Measurements from ENCODE around the gene RMDN2. TPM values are rescaled to one million over a fixed set of nuclear protein-coding genes. Genes with fewer than 3 reads are reported as not detected.
A peak's percentile ranks its signal among the peaks of the same experiment; 100 is the strongest.

RMDN2 gene
- total and polyA plus RNA-seq, 3 experiments from 2014 or later, result 4.1 to 6.3 (median 4.2) TPM

DNA sequence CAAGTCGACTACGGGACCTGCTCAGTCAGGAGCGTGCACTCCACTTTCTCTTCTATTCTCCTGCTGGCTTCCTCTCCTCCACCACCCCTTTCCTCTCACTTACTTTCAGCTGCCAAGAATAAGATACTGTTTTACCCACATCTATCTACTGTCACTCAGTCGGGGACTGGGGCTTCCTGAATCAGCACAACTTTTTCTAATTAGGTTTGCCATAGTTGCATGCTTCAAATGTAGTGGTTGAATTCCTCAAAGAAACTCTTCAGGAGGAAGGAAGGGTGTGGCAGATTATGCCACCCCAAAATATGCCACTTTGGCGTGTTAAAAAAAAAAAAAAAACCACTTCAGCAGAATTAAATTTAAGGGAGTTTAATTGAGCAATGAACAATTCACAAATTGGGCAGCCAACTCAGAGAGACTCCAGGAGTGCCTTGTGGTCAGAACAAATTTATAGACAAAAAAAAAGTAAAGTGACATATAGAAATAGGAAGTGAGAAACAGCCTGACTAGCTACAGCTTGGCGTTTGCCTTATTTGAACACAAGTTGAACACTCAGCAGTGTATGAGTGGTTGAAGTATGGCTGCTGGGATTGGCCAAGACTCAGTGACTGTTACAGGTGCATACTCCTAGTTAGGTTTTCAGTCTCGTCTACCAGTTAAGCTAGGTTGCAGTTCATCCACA lies 32.5 kb upstream of the RMDN2 start:
- Mint-ChIP-seq H3K4me1 (peaks cover 31 to 40% (median 32%) of the 10 kb centered on the region in 3 donors), H3K4me3 (peak overlapping the region in 6 of 7 donors; percentile 41 to 80 (median 52)), H3K36me3 (peaks cover 0 to 2% (median 0%) of the 10 kb centered on the region in 3 donors), H3K27me3 (peaks cover 5 to 20% of the 10 kb centered on the region in 2 donors), H3K9me3 (no peaks in the 10 kb centered on the region), H3K27ac (peak overlapping the region in 7 of 8 donors; percentile 14 to 82 (median 72))
- H3K9me3 ChIP-seq (ENCODE audit: low read length), result no peaks in the 10 kb centered on the region
- peaks cover 34% of the 10 kb centered on the region for H3K4me1 ChIP-seq (ENCODE audit: insufficient read depth, low read length)
- peak overlapping the region; percentile 3 for H3K4me3 ChIP-seq (ENCODE audit: low read length)
- ChIA-PET POLR2A (no interaction called here), CTCF (no interaction called here)
- H3K27me3 ChIP-seq (ENCODE audit: insufficient read depth, low read length, poor library complexity, severe bottlenecking), result no peaks in the 10 kb centered on the region
- DNase-seq, result peak in 2 of 5 donors; percentile 15 to 45
- H3K27ac ChIP-seq (ENCODE audit: low read depth, low read length), result no peak overlapping the region
- H3K36me3 ChIP-seq (ENCODE audit: insufficient read depth, low read length), result no peaks in the 10 kb centered on the region

DNA sequence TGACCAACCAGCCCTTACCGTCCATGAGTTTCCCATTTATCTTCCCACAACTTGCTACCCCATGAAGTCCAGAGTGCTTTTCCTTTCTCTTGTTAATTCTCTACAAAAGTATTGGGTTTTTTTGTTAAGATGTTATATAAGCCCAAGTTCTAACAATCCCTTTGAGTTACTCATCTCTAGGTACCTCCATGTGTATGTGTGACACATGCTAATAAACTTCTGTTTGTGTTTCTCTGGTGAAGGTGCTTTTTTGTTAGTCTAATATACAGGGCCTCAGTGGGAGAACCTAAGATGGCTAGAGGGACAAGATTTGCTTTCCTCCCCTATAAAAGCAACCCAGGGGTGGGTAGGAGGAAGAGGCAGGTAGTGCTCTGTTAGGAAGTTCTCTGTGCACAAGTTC lies 31.8 kb upstream of the RMDN2 start:
- peaks cover 2 to 15% of the 10 kb centered on the region in 2 donors for H3K27me3 Mint-ChIP-seq
- peak overlapping the region in 6 of 8 donors; percentile 1 to 68 (median 26) for H3K27ac Mint-ChIP-seq
- CTCF ChIA-PET, result no interaction called here
- no peaks in the 10 kb centered on the region for H3K36me3 ChIP-seq (ENCODE audit: insufficient read depth, low read length)
- peak overlapping the region in 2 of 7 donors; percentile 23 to 54 for H3K4me3 Mint-ChIP-seq
- H3K36me3 Mint-ChIP-seq, result no peaks in the 10 kb centered on the region
- H3K27ac ChIP-seq (ENCODE audit: low read depth, low read length), result no peak overlapping the region
- no peaks in the 10 kb centered on the region for H3K27me3 ChIP-seq (ENCODE audit: insufficient read depth, low read length, poor library complexity, severe bottlenecking)
- peaks cover 31 to 40% (median 32%) of the 10 kb centered on the region in 3 donors for H3K4me1 Mint-ChIP-seq
- H3K4me1 ChIP-seq (ENCODE audit: insufficient read depth, low read length), result peaks cover 34% of the 10 kb centered on the region
- H3K9me3 ChIP-seq (ENCODE audit: low read length), result no peaks in the 10 kb centered on the region
- no peak for DNase-seq
- no peaks in the 10 kb centered on the region for H3K9me3 Mint-ChIP-seq
- POLR2A ChIA-PET, result no interaction called here
- H3K4me3 ChIP-seq (ENCODE audit: low read length), result no peak overlapping the region

DNA sequence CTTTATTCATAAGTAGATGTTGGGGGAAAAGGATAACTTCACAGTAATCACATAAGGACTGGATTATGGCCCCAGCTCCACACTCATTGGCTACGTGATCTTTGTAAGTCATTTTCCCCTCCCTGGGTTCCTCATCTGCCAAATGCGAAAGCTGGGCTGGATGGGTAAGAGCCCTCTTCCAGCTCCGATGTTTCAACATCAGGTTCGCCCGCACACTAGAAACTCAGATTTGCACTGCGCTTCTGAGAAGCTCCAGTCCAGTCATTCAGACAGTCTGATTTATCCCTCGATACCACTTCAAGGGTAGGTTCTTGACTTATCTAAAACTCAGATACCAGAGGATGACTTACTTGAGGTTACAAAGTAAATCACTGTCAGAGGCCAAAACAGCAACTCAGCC lies 31.0 kb upstream of the RMDN2 start:
- no peaks in the 10 kb centered on the region for H3K36me3 ChIP-seq (ENCODE audit: insufficient read depth, low read length)
- CTCF ChIA-PET, result interaction anchor here (1.6 kb wide), 1 partner anchor 498 kb away, joined by 6 read pairs; no protein-coding TSS in a partner anchor
- no peaks in the 10 kb centered on the region for H3K36me3 Mint-ChIP-seq
- POLR2A ChIA-PET, result no interaction called here
- no peaks in the 10 kb centered on the region for H3K9me3 ChIP-seq (ENCODE audit: low read length)
- H3K27ac ChIP-seq (ENCODE audit: low read depth, low read length), result no peak overlapping the region
- H3K27me3 Mint-ChIP-seq, result peaks cover 0 to 12% of the 10 kb centered on the region in 2 donors
- H3K27me3 ChIP-seq (ENCODE audit: insufficient read depth, low read length, poor library complexity, severe bottlenecking), result no peaks in the 10 kb centered on the region
- no peaks in the 10 kb centered on the region for H3K9me3 Mint-ChIP-seq
- H3K27ac Mint-ChIP-seq, result no peak overlapping the region
- peaks cover 31 to 40% (median 32%) of the 10 kb centered on the region in 3 donors for H3K4me1 Mint-ChIP-seq
- H3K4me3 Mint-ChIP-seq, result no peak overlapping the region
- H3K4me1 ChIP-seq (ENCODE audit: insufficient read depth, low read length), result peaks cover 34% of the 10 kb centered on the region
- DNase-seq, result no peak
- H3K4me3 ChIP-seq (ENCODE audit: low read length), result no peak overlapping the region

DNA sequence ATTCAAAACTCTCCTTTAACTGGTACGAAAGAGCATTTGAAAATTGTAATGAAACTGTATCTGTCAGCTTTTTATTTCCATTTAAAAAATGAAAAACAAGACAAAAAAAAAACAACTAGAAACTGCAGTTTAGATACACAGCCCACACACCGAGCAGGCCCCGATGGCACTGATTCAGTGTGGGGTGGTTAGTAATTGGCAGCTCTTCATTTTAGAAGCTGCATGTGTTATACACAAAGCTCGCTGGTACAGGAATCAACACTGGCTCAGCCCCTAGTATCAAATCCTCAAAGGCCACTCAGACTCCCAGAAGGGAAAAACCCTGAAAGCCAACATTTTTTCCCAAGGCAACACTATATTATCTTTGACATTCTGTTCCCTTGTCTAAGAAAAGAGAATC lies 30.5 kb upstream of the RMDN2 start:
- H3K27ac Mint-ChIP-seq, result no peak overlapping the region
- H3K4me1 ChIP-seq (ENCODE audit: insufficient read depth, low read length), result peaks cover 34% of the 10 kb centered on the region
- H3K4me3 ChIP-seq (ENCODE audit: low read length), result no peak overlapping the region
- no peak overlapping the region for H3K27ac ChIP-seq (ENCODE audit: low read depth, low read length)
- CTCF ChIA-PET, result interaction anchor here (1.6 kb wide), 1 partner anchor 498 kb away, joined by 6 read pairs; no protein-coding TSS in a partner anchor
- H3K36me3 Mint-ChIP-seq, result no peaks in the 10 kb centered on the region
- no peaks in the 10 kb centered on the region for H3K27me3 ChIP-seq (ENCODE audit: insufficient read depth, low read length, poor library complexity, severe bottlenecking)
- DNase-seq, result no peak
- H3K9me3 ChIP-seq (ENCODE audit: low read length), result no peaks in the 10 kb centered on the region
- no peak overlapping the region for H3K4me3 Mint-ChIP-seq
- peaks cover 31 to 40% (median 32%) of the 10 kb centered on the region in 3 donors for H3K4me1 Mint-ChIP-seq
- POLR2A ChIA-PET, result interaction anchor here (0.7 kb wide), 1 partner anchor 9 kb away, joined by 3 read pairs; no protein-coding TSS in a partner anchor
- peaks cover 0 to 6% of the 10 kb centered on the region in 2 donors for H3K27me3 Mint-ChIP-seq
- H3K9me3 Mint-ChIP-seq, result no peaks in the 10 kb centered on the region
- H3K36me3 ChIP-seq (ENCODE audit: insufficient read depth, low read length), result no peaks in the 10 kb centered on the region

- no peak for DNase-seq
- H3K4me3 ChIP-seq (ENCODE audit: low read length), result no peak overlapping the region
- no peaks in the 10 kb centered on the region for H3K36me3 ChIP-seq (ENCODE audit: insufficient read depth, low read length)
- no peaks in the 10 kb centered on the region for H3K27me3 ChIP-seq (ENCODE audit: insufficient read depth, low read length, poor library complexity, severe bottlenecking)
- H3K9me3 ChIP-seq (ENCODE audit: low read length), result no peaks in the 10 kb centered on the region
- H3K4me3 Mint-ChIP-seq, result no peak overlapping the region
- H3K27ac ChIP-seq (ENCODE audit: low read depth, low read length), result no peak overlapping the region
- H3K27me3 Mint-ChIP-seq, result peaks cover 1 to 4% of the 10 kb centered on the region in 2 donors
- H3K4me1 ChIP-seq (ENCODE audit: insufficient read depth, low read length), result peaks cover 34% of the 10 kb centered on the region
- POLR2A ChIA-PET, result interaction anchor here (0.5 to 0.7 kb wide), 2 partner anchors 9 to 95 kb away, joined by 3 to 4 read pairs; no protein-coding TSS in a partner anchor
- no peaks in the 10 kb centered on the region for H3K36me3 Mint-ChIP-seq
- CTCF ChIA-PET, result interaction anchor here (1.6 kb wide), 1 partner anchor 499 kb away, joined by 6 read pairs; no protein-coding TSS in a partner anchor
- peak overlapping the region in 1 of 8 donors; percentile 90 for H3K27ac Mint-ChIP-seq
- no peaks in the 10 kb centered on the region for H3K9me3 Mint-ChIP-seq
- peaks cover 31 to 40% (median 32%) of the 10 kb centered on the region in 3 donors for H3K4me1 Mint-ChIP-seq
Measured at GRCh38 chr2:37895140-37895539, 29.9 kb upstream of the RMDN2 start.

DNA sequence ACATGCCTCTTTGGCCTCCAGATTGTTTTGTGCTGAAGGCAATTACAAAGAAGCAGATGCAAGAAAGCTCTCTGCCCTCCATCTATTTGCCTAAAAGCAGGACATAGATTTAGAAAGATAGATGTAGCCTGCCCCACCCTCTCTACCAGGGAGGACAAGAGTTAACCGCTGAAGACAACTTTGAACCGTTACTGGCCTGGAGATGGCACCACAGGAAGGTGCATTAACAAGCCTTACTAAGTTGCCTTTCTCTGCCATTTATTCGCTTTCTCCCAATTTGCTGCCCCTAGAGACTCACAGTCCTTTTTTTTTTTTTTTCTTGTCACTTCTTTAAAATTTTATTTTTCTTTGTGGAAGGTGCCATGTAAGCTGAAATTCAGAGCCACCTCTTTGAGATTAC lies 28.8 kb upstream of the RMDN2 start:
- POLR2A ChIA-PET, result interaction anchor here (0.7 kb wide), 1 partner anchor 30 kb away, joined by 4 read pairs; no protein-coding TSS in a partner anchor
- Mint-ChIP-seq H3K4me3 (no peak overlapping the region), H3K36me3 (no peaks in the 10 kb centered on the region), H3K27me3 (peaks cover 0 to 3% of the 10 kb centered on the region in 2 donors), H3K4me1 (peaks cover 25 to 28% (median 28%) of the 10 kb centered on the region in 3 donors), H3K27ac (no peak overlapping the region), H3K9me3 (peaks cover 0 to 4% (median 3%) of the 10 kb centered on the region in 5 donors)
- CTCF ChIA-PET, result interaction anchor here (0.9 kb wide), 1 partner anchor 15 kb away, joined by 3 read pairs; no protein-coding TSS in a partner anchor
- Histone ChIP-seq H3K27ac (ENCODE audit: low read depth, low read length) (no peak overlapping the region), H3K36me3 (ENCODE audit: insufficient read depth, low read length) (no peaks in the 10 kb centered on the region), H3K9me3 (ENCODE audit: low read length) (no peaks in the 10 kb centered on the region), H3K27me3 (ENCODE audit: insufficient read depth, low read length, poor library complexity, severe bottlenecking) (no peaks in the 10 kb centered on the region), H3K4me1 (ENCODE audit: insufficient read depth, low read length) (peaks cover 26% of the 10 kb centered on the region), H3K4me3 (ENCODE audit: low read length) (no peak overlapping the region)
- no peak for DNase-seq

GRCh38 chr2:37897511-37897910 lies 27.6 kb upstream of the RMDN2 start:
- H3K4me1 ChIP-seq (ENCODE audit: insufficient read depth, low read length), result peaks cover 14% of the 10 kb centered on the region
- no peak for DNase-seq
- no peaks in the 10 kb centered on the region for H3K27me3 ChIP-seq (ENCODE audit: insufficient read depth, low read length, poor library complexity, severe bottlenecking)
- no peaks in the 10 kb centered on the region for H3K36me3 Mint-ChIP-seq
- H3K9me3 Mint-ChIP-seq, result peaks cover 0 to 5% (median 4%) of the 10 kb centered on the region in 5 donors
- peaks cover 13 to 17% (median 16%) of the 10 kb centered on the region in 3 donors for H3K4me1 Mint-ChIP-seq
- no peak overlapping the region for H3K27ac Mint-ChIP-seq
- H3K4me3 ChIP-seq (ENCODE audit: low read length), result no peak overlapping the region
- no peak overlapping the region for H3K4me3 Mint-ChIP-seq
- no peak overlapping the region for H3K27ac ChIP-seq (ENCODE audit: low read depth, low read length)
- H3K9me3 ChIP-seq (ENCODE audit: low read length), result no peaks in the 10 kb centered on the region
- POLR2A ChIA-PET, result no interaction called here
- CTCF ChIA-PET, result interaction anchor here (0.9 kb wide), 1 partner anchor 25 kb away, joined by 3 read pairs; no protein-coding TSS in a partner anchor
- H3K36me3 ChIP-seq (ENCODE audit: insufficient read depth, low read length), result no peaks in the 10 kb centered on the region
- H3K27me3 Mint-ChIP-seq, result peaks cover 3 to 5% of the 10 kb centered on the region in 2 donors

DNA sequence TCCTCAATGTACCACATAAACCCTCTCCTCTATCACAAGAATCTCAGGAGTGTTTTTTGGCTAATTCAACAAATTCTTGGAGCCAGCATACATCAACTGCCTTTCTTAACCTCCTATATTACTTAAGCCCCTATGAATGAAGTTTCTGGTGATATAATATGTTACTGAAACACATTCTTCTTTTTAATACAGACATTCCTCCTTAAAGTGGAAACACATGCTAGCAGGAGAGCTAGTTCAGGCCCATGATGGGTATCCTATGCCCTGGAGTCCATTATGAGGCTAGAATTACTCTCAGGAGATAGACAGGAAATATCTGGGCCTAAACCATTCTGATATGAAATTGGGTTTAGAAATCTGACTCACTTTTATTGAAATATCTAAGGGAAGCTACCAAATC lies 26.6 kb upstream of the RMDN2 start:
- Histone ChIP-seq H3K4me1 (ENCODE audit: insufficient read depth, low read length) (peaks cover 5% of the 10 kb centered on the region), H3K27me3 (ENCODE audit: insufficient read depth, low read length, poor library complexity, severe bottlenecking) (no peaks in the 10 kb centered on the region), H3K9me3 (ENCODE audit: low read length) (no peaks in the 10 kb centered on the region), H3K36me3 (ENCODE audit: insufficient read depth, low read length) (no peaks in the 10 kb centered on the region), H3K27ac (ENCODE audit: low read depth, low read length) (no peak overlapping the region), H3K4me3 (ENCODE audit: low read length) (no peak overlapping the region)
- DNase-seq, result no peak
- no peak overlapping the region for H3K4me3 Mint-ChIP-seq
- H3K27ac Mint-ChIP-seq, result no peak overlapping the region
- POLR2A ChIA-PET, result no interaction called here
- no peaks in the 10 kb centered on the region for H3K36me3 Mint-ChIP-seq
- H3K27me3 Mint-ChIP-seq, result peaks cover 6 to 8% of the 10 kb centered on the region in 2 donors
- CTCF ChIA-PET, result no interaction called here
- peaks cover 0 to 5% (median 4%) of the 10 kb centered on the region in 5 donors for H3K9me3 Mint-ChIP-seq
- H3K4me1 Mint-ChIP-seq, result peaks cover 4 to 7% (median 6%) of the 10 kb centered on the region in 3 donors

All from CD8-positive, alpha-beta memory T cell (primary cell).